Neuronal stem cell (in vitro differentiated cells): Measurements from ENCODE around the gene ABCB1.

Experiments
- DNase-seq: peaks from one replicate; pipeline ENCODE4 v3.0.0-alpha.2; 2013; ENCODE audit warnings: low spot score
- H2AFZ ChIP-seq: one replicate; pipeline ENCODE4 v1.6.1; 2013; ENCODE audit warnings: mild to moderate bottlenecking, low read length, inconsistent platforms
- H2AK5ac ChIP-seq: 2 replicates; pipeline ENCODE4 v1.6.1; 2013; ENCODE audit warnings: low read depth, mild to moderate bottlenecking, inconsistent platforms, low read length, moderate library complexity, mixed read lengths
- H2BK120ac ChIP-seq: 2 replicates; pipeline ENCODE4 v1.6.1; 2013; ENCODE audit warnings: low read depth, mild to moderate bottlenecking, inconsistent platforms, low read length, moderate library complexity, mixed read lengths
- H2BK12ac ChIP-seq: one replicate; pipeline ENCODE4 v1.6.1; 2013; ENCODE audit warnings: low read length, inconsistent platforms
- H2BK15ac ChIP-seq: 2 replicates; pipeline ENCODE4 v1.6.1; 2013; ENCODE audit warnings: mild to moderate bottlenecking, low read length, inconsistent platforms, mixed read lengths
- H2BK5ac ChIP-seq: one replicate; pipeline ENCODE4 v1.6.1; 2013; ENCODE audit warnings: inconsistent platforms, mild to moderate bottlenecking, low read length, moderate library complexity
- H3K14ac ChIP-seq: one replicate; pipeline ENCODE4 v1.6.1; 2013; ENCODE audit warnings: low read length, inconsistent platforms
- H3K18ac ChIP-seq: 2 replicates; pipeline ENCODE4 v1.6.1; 2013; ENCODE audit warnings: low read length, inconsistent platforms
- H3K23ac ChIP-seq: 2 replicates; pipeline ENCODE4 v1.6.1; 2013; ENCODE audit warnings: low read depth, mild to moderate bottlenecking, mixed read lengths, low read length, inconsistent platforms; ENCODE audit not compliant: poor library complexity
- H3K27ac ChIP-seq: replicated peaks from 3 replicates; pipeline ENCODE4 v1.5.1; 2013; ENCODE audit warnings: low read length, inconsistent platforms
- H3K27me3 ChIP-seq, 3 experiments: 2 replicates each; pipeline ENCODE4 v1.6.1; 2013; ENCODE audit warnings: low read length in 3 of 3, mild to moderate bottlenecking in 2 of 3, inconsistent platforms in 1 of 3, low read depth in 1 of 3, mixed read lengths in 1 of 3, moderate library complexity in 1 of 3; ENCODE audit not compliant: control insufficient read depth in 3 of 3, insufficient read depth in 3 of 3
- H3K36me3 ChIP-seq, 2 donors: replicated peaks in 1 of 2; 2 replicates each; pipeline ENCODE4 v1.6.1; 2013; ENCODE audit warnings: low read length in 2 of 2; ENCODE audit not compliant: control insufficient read depth in 2 of 2, insufficient read depth in 2 of 2
- H3K4ac ChIP-seq: 2 replicates; pipeline ENCODE4 v1.6.1; 2013; ENCODE audit warnings: inconsistent platforms, mild to moderate bottlenecking, low read length, moderate library complexity
- H3K4me1 ChIP-seq, 2 donors: 1 replicate in 1 of 2; 2 replicates in 1 of 2; pipeline ENCODE4 v1.6.1; 2013; ENCODE audit warnings: low read length in 2 of 2, low read depth in 1 of 2; ENCODE audit not compliant: control insufficient read depth in 2 of 2, insufficient read depth in 1 of 2
- H3K4me2 ChIP-seq: one replicate; pipeline ENCODE4 v1.6.1; 2013; ENCODE audit warnings: mild to moderate bottlenecking, low read length, inconsistent platforms; ENCODE audit not compliant: insufficient read depth, poor library complexity, severe bottlenecking
- H3K4me3 ChIP-seq, 2 donors: 2 replicates each; pipeline ENCODE4 v1.5.1; 2013; ENCODE audit warnings: low read length in 2 of 2, mild to moderate bottlenecking in 2 of 2, inconsistent platforms in 1 of 2, moderate library complexity in 1 of 2
- H3K79me1 ChIP-seq: one replicate; pipeline ENCODE4 v1.6.1; 2013; ENCODE audit warnings: low read depth, mild to moderate bottlenecking, inconsistent platforms, low read length, moderate library complexity
- H3K9ac ChIP-seq: one replicate; pipeline ENCODE4 v1.6.1; 2013; ENCODE audit warnings: mild to moderate bottlenecking, low read depth, low read length, inconsistent platforms; ENCODE audit not compliant: poor library complexity
- H3K9me3 ChIP-seq, 2 donors: replicated peaks in 1 of 2; 2 replicates each; pipeline versions ENCODE3 to v1.6.1; 2013; ENCODE audit warnings: low read length in 2 of 2, mild to moderate bottlenecking in 2 of 2, inconsistent platforms in 1 of 2, low read depth in 1 of 2, mixed read lengths in 1 of 2, moderate library complexity in 1 of 2; ENCODE audit not compliant: control insufficient read depth in 2 of 2, insufficient read depth in 1 of 2
- H4K8ac ChIP-seq: one replicate; pipeline ENCODE4 v1.6.1; 2013; ENCODE audit warnings: low read depth, mild to moderate bottlenecking, inconsistent platforms, low read length, moderate library complexity
- H4K91ac ChIP-seq: one replicate; pipeline ENCODE4 v1.6.1; 2013; ENCODE audit warnings: low read length, low read depth, mild to moderate bottlenecking, inconsistent platforms; ENCODE audit not compliant: poor library complexity
- WGBS, 2 donors: extraction: QIAGEN DNeasy Blood & Tissue Kit; methylation state at CpG; one replicate each; pipeline ENCODE4 v1.1.7; 2013; ENCODE audit warnings: missing lambda C conversion rate in 2 of 2, mixed read lengths in 1 of 2; ENCODE audit not compliant: insufficient read length in 2 of 2, insufficient replicate concordance in 1 of 2; ENCODE audit errors: extremely low coverage in 2 of 2; 5-methylcytosine and 5-hydroxymethylcytosine counted together

The ABCB1 gene

GRCh38 chr7:87499494-87499893 lies 101.2 kb downstream of the ABCB1 start:
- H3K27ac ChIP-seq: no peak overlapping the region
- no peak overlapping the region for H2BK5ac ChIP-seq
- H4K8ac ChIP-seq: no peak overlapping the region
- H3K23ac ChIP-seq: no peak overlapping the region
- H3K4ac ChIP-seq: no peak overlapping the region
- no peak overlapping the region for H2BK12ac ChIP-seq
- no peak overlapping the region for H3K4me2 ChIP-seq
- no peak overlapping the region for H2AK5ac ChIP-seq
- H2AFZ ChIP-seq: no peak overlapping the region
- H3K9me3 ChIP-seq: no peaks in the 10 kb centered on the region
- DNase-seq: no peak
- no peak overlapping the region for H3K9ac ChIP-seq
- H2BK15ac ChIP-seq: no peak overlapping the region
- H3K79me1 ChIP-seq: no peaks in the 10 kb centered on the region
- H3K36me3 ChIP-seq: peaks cover 0 to 4% of the 10 kb centered on the region in 2 donors
- H3K14ac ChIP-seq: no peak overlapping the region
- H3K27me3 ChIP-seq: no peaks in the 10 kb centered on the region
- WGBS, 2 donors: no CpG with 5 or more reads among the region's 3 CpGs
- no peak overlapping the region for H4K91ac ChIP-seq
- H2BK120ac ChIP-seq: no peak overlapping the region
- H3K18ac ChIP-seq: no peak overlapping the region
- no peaks in the 10 kb centered on the region for H3K4me1 ChIP-seq
- H3K4me3 ChIP-seq: no peak overlapping the region

- H3K9me3 ChIP-seq: no peaks in the 10 kb centered on the region
- H3K14ac ChIP-seq: no peak overlapping the region
- H3K27me3 ChIP-seq: no peaks in the 10 kb centered on the region
- no peak overlapping the region for H2AFZ ChIP-seq
- no peak overlapping the region for H4K8ac ChIP-seq
- no peak overlapping the region for H3K4me2 ChIP-seq
- H4K91ac ChIP-seq: no peak overlapping the region
- H2BK120ac ChIP-seq: no peak overlapping the region
- H2BK12ac ChIP-seq: no peak overlapping the region
- DNase-seq: no peak
- H2BK15ac ChIP-seq: no peak overlapping the region
- H3K27ac ChIP-seq: no peak overlapping the region
- H3K36me3 ChIP-seq: peaks cover 0 to 4% of the 10 kb centered on the region in 2 donors
- H3K79me1 ChIP-seq: no peaks in the 10 kb centered on the region
- no peak overlapping the region for H2BK5ac ChIP-seq
- WGBS, 2 donors: no CpG with 5 or more reads among the region's 1 CpG
- no peak overlapping the region for H3K18ac ChIP-seq
- H3K4me1 ChIP-seq: no peaks in the 10 kb centered on the region
- no peak overlapping the region for H3K4me3 ChIP-seq
- no peak overlapping the region for H3K4ac ChIP-seq
- H3K9ac ChIP-seq: no peak overlapping the region
- no peak overlapping the region for H2AK5ac ChIP-seq
- no peak overlapping the region for H3K23ac ChIP-seq
Measured at GRCh38 chr7:87498893-87499292, 101.8 kb downstream of the ABCB1 start.

- Histone ChIP-seq H3K36me3 (no peaks in the 10 kb centered on the region), H2BK12ac (no peak overlapping the region), H3K4me2 (no peak overlapping the region), H3K27ac (no peak overlapping the region), H2BK5ac (no peak overlapping the region), H2BK120ac (no peak overlapping the region), H3K4me3 (no peak overlapping the region), H3K14ac (no peak overlapping the region), H2AFZ (no peak overlapping the region), H3K9me3 (no peaks in the 10 kb centered on the region), H4K91ac (no peak overlapping the region), H4K8ac (no peak overlapping the region), H2AK5ac (no peak overlapping the region), H3K4me1 (no peaks in the 10 kb centered on the region), H3K18ac (no peak overlapping the region), H3K9ac (no peak overlapping the region), H3K23ac (no peak overlapping the region), H3K4ac (no peak overlapping the region), H3K79me1 (no peaks in the 10 kb centered on the region), H2BK15ac (no peak overlapping the region), H3K27me3 (no peaks in the 10 kb centered on the region)
- no CpG with 5 or more reads among the region's 3 CpGs for WGBS, 2 donors
- no peak for DNase-seq
Measured at GRCh38 chr7:87497482-87497881, 103.2 kb downstream of the ABCB1 start.

GRCh38 chr7:87495366-87495765 lies 105.3 kb downstream of the ABCB1 start:
- H3K4me2 ChIP-seq: no peak overlapping the region
- H3K4ac ChIP-seq: no peak overlapping the region
- no peak for DNase-seq
- H2AFZ ChIP-seq: no peak overlapping the region
- WGBS, 2 donors: no CpG with 5 or more reads among the region's 5 CpGs
- no peak overlapping the region for H2BK12ac ChIP-seq
- no peaks in the 10 kb centered on the region for H3K27me3 ChIP-seq
- H3K23ac ChIP-seq: no peak overlapping the region
- H3K79me1 ChIP-seq: no peaks in the 10 kb centered on the region
- no peaks in the 10 kb centered on the region for H3K4me1 ChIP-seq
- H3K18ac ChIP-seq: no peak overlapping the region
- no peak overlapping the region for H4K91ac ChIP-seq
- no peak overlapping the region for H2BK5ac ChIP-seq
- no peak overlapping the region for H3K27ac ChIP-seq
- no peak overlapping the region for H3K9ac ChIP-seq
- no peak overlapping the region for H3K14ac ChIP-seq
- H2AK5ac ChIP-seq: no peak overlapping the region
- H4K8ac ChIP-seq: no peak overlapping the region
- H3K36me3 ChIP-seq: no peaks in the 10 kb centered on the region
- H2BK15ac ChIP-seq: no peak overlapping the region
- no peak overlapping the region for H3K4me3 ChIP-seq
- H3K9me3 ChIP-seq: peaks cover 0 to 3% of the 10 kb centered on the region in 2 donors
- H2BK120ac ChIP-seq: no peak overlapping the region
